Fibroblast of lung (primary cell): Measurements from ENCODE around the gene DDI1. TPM values are rescaled to one million over a fixed set of nuclear protein-coding genes. Genes with fewer than 3 reads are reported as not detected.
A peak's percentile ranks its signal among the peaks of the same experiment; 100 is the strongest.

ENCODE experiments used
- DNase-seq, 2 donors: peaks; one replicate each; pipeline versions ENCODE4 v3.0.0 to v3.0.0-alpha.2; 2010; ENCODE audit warnings: low read depth in 2 of 2
- H2AFZ ChIP-seq: 2 replicates; pipeline ENCODE4 v1.5.1; 2012; ENCODE audit warnings: low read length, control low read depth, inconsistent platforms
- H3K27ac ChIP-seq: 2 replicates; pipeline ENCODE4 v1.5.1; 2011; ENCODE audit warnings: low read length, control low read depth; ENCODE audit not compliant: insufficient read depth
- H3K27me3 ChIP-seq: 2 replicates; pipeline ENCODE4 v1.5.1; 2011; ENCODE audit warnings: mild to moderate bottlenecking, low read length; ENCODE audit not compliant: control insufficient read depth, insufficient read depth
- H3K36me3 ChIP-seq: 2 replicates; pipeline ENCODE4 v1.5.1; 2011; ENCODE audit warnings: low read length; ENCODE audit not compliant: control insufficient read depth, insufficient read depth
- H3K4me1 ChIP-seq: 2 replicates; pipeline ENCODE4 v1.5.1; 2011; ENCODE audit warnings: low read length; ENCODE audit not compliant: control insufficient read depth, insufficient read depth; ENCODE audit errors: extremely low read depth
- H3K4me2 ChIP-seq: 2 replicates; pipeline ENCODE4 v1.5.1; 2011; ENCODE audit warnings: low read length, control low read depth; ENCODE audit not compliant: insufficient read depth; ENCODE audit errors: extremely low read depth
- H3K4me3 ChIP-seq, 4 experiments: fragments of 200-600 bp in 1 of 4; sonication (generic) in 1 of 4; replicated peaks in 1 of 4; 2 replicates each; pipeline ENCODE4 v1.5.1; 2011 to 2016; ENCODE audit warnings: low read length in 4 of 4, low read depth in 3 of 4, mild to moderate bottlenecking in 3 of 4, control low read depth in 2 of 4, inconsistent platforms in 1 of 4, mixed read lengths in 1 of 4; ENCODE audit not compliant: insufficient read depth in 1 of 4; ENCODE audit errors: control extremely low read depth in 1 of 4
- H3K79me2 ChIP-seq: 2 replicates; pipeline ENCODE4 v1.5.1; 2012; ENCODE audit warnings: mild to moderate bottlenecking, low read length, inconsistent platforms; ENCODE audit not compliant: control insufficient read depth, insufficient read depth
- H3K9ac ChIP-seq: 2 replicates; pipeline ENCODE4 v1.5.1; 2011; ENCODE audit warnings: mild to moderate bottlenecking, low read length, control low read depth; ENCODE audit not compliant: insufficient read depth
- H3K9me3 ChIP-seq: 2 replicates; pipeline ENCODE4 v1.5.1; 2012; ENCODE audit warnings: low read depth, low read length; ENCODE audit not compliant: control insufficient read depth, insufficient read depth
- H4K20me1 ChIP-seq: 2 replicates; pipeline ENCODE4 v1.5.1; 2011; ENCODE audit warnings: low read length; ENCODE audit not compliant: control insufficient read depth, insufficient read depth; ENCODE audit errors: extremely low read depth
- EZH2 ChIP-seq: IDR thresholded peaks from 2 replicates; pipeline ENCODE4 v1.5.1; 2012; ENCODE audit warnings: low read length, control low read depth, mild to moderate bottlenecking; ENCODE audit errors: missing control alignments
- polyA plus RNA-seq, 2 donors: library from polyadenylated mRNA; depleted of rRNA in 1 of 2; stranded (reverse) in 1 of 2; unstranded in 1 of 2; fragments of >200 nt; gene quantifications; 2 replicates each; pipeline ENCODE4 v1.2.1, GENCODE V29; 2011 to 2012; ENCODE audit warnings: missing spikeins in 1 of 2
- total RNA-seq: library from RNA; depleted of rRNA; stranded (reverse); fragments of >200 nt; gene quantifications from 2 replicates; pipeline ENCODE4 v1.2.1, GENCODE V29; 2014
- TF ChIP-seq, protein P1 (sequence below), 2 donors: IDR thresholded peaks in 1 of 2; conservative IDR thresholded peaks in 1 of 2; 1 replicate in 1 of 2; 2 replicates in 1 of 2; pipeline ENCODE4 v1.5.1; 2011 to 2012; ENCODE audit warnings: low read length in 2 of 2, control low read depth in 1 of 2, inconsistent platforms in 1 of 2, low read depth in 1 of 2, mild to moderate bottlenecking in 1 of 2

Gene DDI1
- total and polyA plus RNA-seq, 2 donors (not counting 1 experiment from before 2014, with no cell fraction given): not detected

- no peaks in the 10 kb centered on the region for H3K4me1 ChIP-seq
- H2AFZ ChIP-seq: no peak overlapping the region
These were observed 27.7 kb downstream of the DDI1 start for GRCh38 chr11:104064034-104064630.

DNA sequence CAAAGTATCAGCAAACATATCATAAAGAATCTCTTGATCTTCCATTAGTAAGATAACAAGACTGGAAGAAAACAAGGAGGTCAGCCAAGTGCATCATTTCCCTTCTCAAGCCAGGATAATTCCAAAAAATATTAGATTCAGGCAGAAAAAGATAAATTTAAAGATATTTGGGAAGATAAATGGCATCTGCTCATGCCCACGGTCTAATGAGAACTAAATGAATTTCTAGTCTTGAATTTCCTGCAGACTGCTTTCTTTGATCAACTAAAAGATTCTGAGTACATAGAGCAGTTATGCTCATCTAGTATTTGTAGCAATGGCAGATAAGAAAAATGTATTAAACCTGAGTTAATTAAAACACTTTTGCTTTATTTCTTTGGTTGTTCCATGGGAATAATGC is 31.1 kb downstream of the DDI1 start:
- TF ChIP-seq EZH2: no peak
- TF ChIP-seq, protein P1, sequence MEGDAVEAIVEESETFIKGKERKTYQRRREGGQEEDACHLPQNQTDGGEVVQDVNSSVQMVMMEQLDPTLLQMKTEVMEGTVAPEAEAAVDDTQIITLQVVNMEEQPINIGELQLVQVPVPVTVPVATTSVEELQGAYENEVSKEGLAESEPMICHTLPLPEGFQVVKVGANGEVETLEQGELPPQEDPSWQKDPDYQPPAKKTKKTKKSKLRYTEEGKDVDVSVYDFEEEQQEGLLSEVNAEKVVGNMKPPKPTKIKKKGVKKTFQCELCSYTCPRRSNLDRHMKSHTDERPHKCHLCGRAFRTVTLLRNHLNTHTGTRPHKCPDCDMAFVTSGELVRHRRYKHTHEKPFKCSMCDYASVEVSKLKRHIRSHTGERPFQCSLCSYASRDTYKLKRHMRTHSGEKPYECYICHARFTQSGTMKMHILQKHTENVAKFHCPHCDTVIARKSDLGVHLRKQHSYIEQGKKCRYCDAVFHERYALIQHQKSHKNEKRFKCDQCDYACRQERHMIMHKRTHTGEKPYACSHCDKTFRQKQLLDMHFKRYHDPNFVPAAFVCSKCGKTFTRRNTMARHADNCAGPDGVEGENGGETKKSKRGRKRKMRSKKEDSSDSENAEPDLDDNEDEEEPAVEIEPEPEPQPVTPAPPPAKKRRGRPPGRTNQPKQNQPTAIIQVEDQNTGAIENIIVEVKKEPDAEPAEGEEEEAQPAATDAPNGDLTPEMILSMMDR (conservative IDR thresholded peaks at IDR 0.05 in 1 of 2, IDR thresholded peaks at IDR 0.05 in 1 of 2; ENCODE audit: low read depth in 1 of 2, low read length in 2 of 2): no peak
- Histone ChIP-seq H4K20me1 (no peaks in the 10 kb centered on the region), H3K4me3 (no peak overlapping the region), H2AFZ (no peak overlapping the region), H3K9me3 (no peaks in the 10 kb centered on the region), H3K4me1 (no peaks in the 10 kb centered on the region), H3K79me2 (no peaks in the 10 kb centered on the region), H3K27me3 (no peaks in the 10 kb centered on the region), H3K4me2 (no peak overlapping the region), H3K27ac (no peak overlapping the region), H3K9ac (no peak overlapping the region), H3K36me3 (no peaks in the 10 kb centered on the region)
- DNase-seq: no peak

More at GRCh38 chr11:104064034-104064630, 27.7 kb downstream of the DDI1 start:
- H3K9me3 ChIP-seq: no peaks in the 10 kb centered on the region
- no peak overlapping the region for H3K9ac ChIP-seq
- no peak overlapping the region for H3K27ac ChIP-seq
- no peak overlapping the region for H3K4me2 ChIP-seq
- TF ChIP-seq, protein P1 (conservative IDR thresholded peaks at IDR 0.05 in 1 of 2, IDR thresholded peaks at IDR 0.05 in 1 of 2; ENCODE audit: low read depth in 1 of 2, low read length in 2 of 2): no peak
- TF ChIP-seq EZH2: no peak
- H3K27me3 ChIP-seq: no peaks in the 10 kb centered on the region
- no peak overlapping the region for H3K4me3 ChIP-seq
- no peak for DNase-seq
- H3K36me3 ChIP-seq: no peaks in the 10 kb centered on the region
- no peaks in the 10 kb centered on the region for H3K79me2 ChIP-seq
- H4K20me1 ChIP-seq: no peaks in the 10 kb centered on the region

- no peaks in the 10 kb centered on the region for H3K9me3 ChIP-seq
- no peak overlapping the region for H3K4me2 ChIP-seq
- no peak overlapping the region for H3K9ac ChIP-seq
- no peak overlapping the region for H3K27ac ChIP-seq
- no peak overlapping the region for H3K4me3 ChIP-seq
- TF ChIP-seq EZH2: no peak
- TF ChIP-seq, protein P1 (conservative IDR thresholded peaks at IDR 0.05 in 1 of 2, IDR thresholded peaks at IDR 0.05 in 1 of 2; ENCODE audit: low read depth in 1 of 2, low read length in 2 of 2): no peak
- no peaks in the 10 kb centered on the region for H4K20me1 ChIP-seq
- H3K36me3 ChIP-seq: no peaks in the 10 kb centered on the region
- H2AFZ ChIP-seq: no peak overlapping the region
- H3K79me2 ChIP-seq: no peaks in the 10 kb centered on the region
- peak in 1 of 2 donors; percentile 38 for DNase-seq
- H3K27me3 ChIP-seq: no peaks in the 10 kb centered on the region
- H3K4me1 ChIP-seq: no peaks in the 10 kb centered on the region
These were observed 37.7 kb downstream of the DDI1 start for GRCh38 chr11:104073950-104074705.
